Measurements from ENCODE around the gene PRPF18.

The PRPF18 gene

DNA sequence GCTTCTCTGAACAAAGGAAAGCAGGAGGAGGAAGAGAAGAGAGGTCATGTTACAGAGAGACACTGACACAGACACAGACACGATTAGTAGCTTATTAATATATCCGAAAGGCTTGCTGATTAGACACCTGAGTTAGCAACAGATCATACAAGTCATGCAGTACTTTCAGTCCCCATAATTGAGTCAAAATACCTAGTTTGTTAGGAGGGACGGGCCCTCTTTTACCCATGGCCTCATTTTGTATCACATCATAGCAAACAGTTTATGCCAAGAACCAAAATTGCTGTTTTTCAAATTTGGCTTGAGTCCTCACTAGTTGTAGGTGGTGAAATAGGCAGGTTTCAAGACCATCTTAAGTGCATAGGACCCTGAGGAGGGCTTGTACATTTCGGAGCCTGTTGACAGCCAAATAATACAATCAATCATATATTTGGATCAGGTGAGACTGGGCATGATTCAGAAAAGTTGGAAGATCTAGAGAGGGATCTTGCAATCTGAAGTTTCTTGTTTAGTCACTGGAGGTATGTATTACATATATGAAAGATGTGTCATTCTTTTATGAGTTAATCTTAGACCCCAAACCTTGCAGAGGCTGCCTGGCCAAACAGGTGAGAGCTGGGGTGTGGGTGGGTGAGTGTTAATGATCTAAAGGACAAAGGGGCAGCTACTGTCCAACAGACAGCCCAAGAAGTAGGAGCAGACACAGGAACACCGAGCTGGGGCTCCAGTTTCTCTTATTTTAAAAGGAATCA is 65.4 kb downstream of the PRPF18 start:
- peaks cover 0 to 13% (median 6%) of the 10 kb centered on the region in 5 donors for H3K4me1 ChIP-seq (ENCODE audit: control insufficient read depth in 5 of 5, insufficient read depth in 5 of 5, low read length in 5 of 5)
- H3K4me3 ChIP-seq (ENCODE audit: low read depth in 1 of 5, low read length in 5 of 5): no peak overlapping the region
- H3K27me3 ChIP-seq (ENCODE audit: control insufficient read depth in 5 of 5, insufficient read depth in 4 of 5, low read length in 5 of 5): no peaks in the 10 kb centered on the region
- H3K36me3 ChIP-seq (ENCODE audit: control insufficient read depth in 5 of 5, insufficient read depth in 5 of 5, low read length in 5 of 5): peaks cover 21 to 97% (median 94%) of the 10 kb centered on the region in 5 donors
- peak overlapping the region in 1 of 5 donors; percentile 8 for H3K9ac ChIP-seq (ENCODE audit: low read length in 5 of 5)
- H3K27ac ChIP-seq (ENCODE audit: low read depth, low read length): peak overlapping the region; percentile 53
- H3K9me3 ChIP-seq (ENCODE audit: control insufficient read depth in 5 of 5, low read length in 5 of 5): no peaks in the 10 kb centered on the region

DNA sequence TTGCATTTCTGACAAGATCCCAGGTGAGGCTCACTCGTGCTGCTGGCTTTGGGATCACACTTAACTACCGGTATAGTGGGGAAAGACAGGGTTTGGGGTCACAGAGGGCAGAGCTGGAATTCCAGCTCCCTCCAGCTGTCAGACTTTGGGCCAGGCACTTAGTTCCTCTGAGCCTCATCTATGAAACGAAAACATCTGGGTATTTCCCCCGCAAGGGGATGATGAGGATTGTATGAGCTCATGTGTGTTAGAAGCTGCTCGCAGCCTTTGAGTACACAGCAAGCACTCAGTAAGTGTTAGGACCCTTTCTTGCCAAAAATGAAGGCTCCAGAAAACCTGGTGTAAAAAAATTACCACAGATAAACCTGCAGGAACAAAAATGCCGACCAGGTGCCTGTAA is 66.1 kb downstream of the PRPF18 start:
- H3K4me3 ChIP-seq (ENCODE audit: low read depth in 1 of 5, low read length in 5 of 5): no peak overlapping the region
- H3K4me1 ChIP-seq (ENCODE audit: control insufficient read depth in 5 of 5, insufficient read depth in 5 of 5, low read length in 5 of 5): peaks cover 0 to 13% (median 6%) of the 10 kb centered on the region in 5 donors
- H3K27ac ChIP-seq (ENCODE audit: low read depth, low read length): peak overlapping the region; percentile 53
- H3K9ac ChIP-seq (ENCODE audit: low read length in 5 of 5): peak overlapping the region in 1 of 5 donors; percentile 8
- no peaks in the 10 kb centered on the region for H3K9me3 ChIP-seq (ENCODE audit: control insufficient read depth in 5 of 5, low read length in 5 of 5)
- H3K27me3 ChIP-seq (ENCODE audit: control insufficient read depth in 5 of 5, insufficient read depth in 4 of 5, low read length in 5 of 5): no peaks in the 10 kb centered on the region
- peaks cover 21 to 99% (median 92%) of the 10 kb centered on the region in 5 donors for H3K36me3 ChIP-seq (ENCODE audit: control insufficient read depth in 5 of 5, insufficient read depth in 5 of 5, low read length in 5 of 5)

DNA sequence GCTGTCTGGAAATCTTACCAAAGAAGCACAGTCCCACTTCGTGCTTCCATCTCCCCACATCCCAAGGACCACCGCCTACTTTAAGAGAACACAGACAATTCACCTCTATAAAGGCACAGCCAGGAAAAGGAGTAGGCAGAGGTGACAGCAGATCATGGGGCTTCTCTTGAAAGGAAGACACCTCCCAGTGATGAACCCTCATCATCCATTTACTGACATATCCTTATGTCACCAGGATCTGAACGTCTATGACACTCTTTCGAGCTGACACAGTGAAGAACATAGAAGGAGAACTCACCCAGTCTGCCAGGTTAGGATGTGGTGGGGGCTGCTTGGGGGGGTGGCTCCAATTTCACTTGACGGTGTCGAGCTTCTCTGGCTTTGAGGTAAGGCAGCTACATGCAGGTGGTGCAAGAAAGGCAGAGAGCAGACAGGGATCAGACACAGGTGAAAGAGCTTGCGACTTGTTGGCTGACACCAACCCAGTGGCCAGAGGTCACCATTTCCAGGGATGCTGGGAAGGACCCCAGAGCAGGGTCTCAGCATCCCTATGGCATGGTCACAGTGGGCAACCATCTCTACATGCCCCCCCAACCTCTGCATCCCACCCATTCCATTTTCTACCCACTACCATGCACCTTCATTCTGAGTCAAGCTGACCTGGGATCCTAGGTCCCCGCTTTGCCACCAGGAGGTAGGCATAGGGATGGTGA is 67.5 kb downstream of the PRPF18 start:
- Histone ChIP-seq H3K27me3 (ENCODE audit: control insufficient read depth in 5 of 5, insufficient read depth in 4 of 5, low read length in 5 of 5) (no peaks in the 10 kb centered on the region), H3K4me3 (ENCODE audit: low read depth in 1 of 5, low read length in 5 of 5) (no peak overlapping the region), H3K4me1 (ENCODE audit: control insufficient read depth in 5 of 5, insufficient read depth in 5 of 5, low read length in 5 of 5) (peaks cover 5 to 26% (median 18%) of the 10 kb centered on the region in 5 donors), H3K36me3 (ENCODE audit: control insufficient read depth in 5 of 5, insufficient read depth in 5 of 5, low read length in 5 of 5) (peaks cover 21 to 96% (median 84%) of the 10 kb centered on the region in 5 donors), H3K9me3 (ENCODE audit: control insufficient read depth in 5 of 5, low read length in 5 of 5) (no peaks in the 10 kb centered on the region), H3K9ac (ENCODE audit: low read length in 5 of 5) (no peak overlapping the region), H3K27ac (ENCODE audit: low read depth, low read length) (no peak overlapping the region)

DNA sequence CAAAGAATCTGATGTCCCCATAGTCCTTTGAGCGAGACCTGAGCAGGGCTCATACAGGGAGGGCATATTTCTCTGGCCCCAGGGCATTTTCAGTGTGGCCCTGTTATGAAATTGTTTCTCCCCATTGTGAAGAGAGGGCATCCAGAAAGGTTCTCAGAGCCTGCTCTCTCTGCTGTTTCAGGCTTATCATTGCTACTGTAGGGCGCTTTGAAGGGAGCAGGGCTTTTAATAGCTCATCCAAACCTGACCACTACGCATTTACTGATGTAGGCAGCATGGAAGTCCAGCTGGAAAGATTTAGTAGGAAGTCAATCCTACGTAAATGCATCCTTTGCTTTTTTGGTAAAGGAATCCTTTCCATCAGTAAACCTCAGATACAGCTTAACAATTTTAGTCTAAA is 68.1 kb downstream of the PRPF18 start:
- no peak overlapping the region for H3K9ac ChIP-seq (ENCODE audit: low read length in 5 of 5)
- H3K27me3 ChIP-seq (ENCODE audit: control insufficient read depth in 5 of 5, insufficient read depth in 4 of 5, low read length in 5 of 5): no peaks in the 10 kb centered on the region
- peaks cover 10 to 31% (median 24%) of the 10 kb centered on the region in 5 donors for H3K4me1 ChIP-seq (ENCODE audit: control insufficient read depth in 5 of 5, insufficient read depth in 5 of 5, low read length in 5 of 5)
- H3K9me3 ChIP-seq (ENCODE audit: control insufficient read depth in 5 of 5, low read length in 5 of 5): no peaks in the 10 kb centered on the region
- H3K36me3 ChIP-seq (ENCODE audit: control insufficient read depth in 5 of 5, insufficient read depth in 5 of 5, low read length in 5 of 5): peaks cover 21 to 93% (median 78%) of the 10 kb centered on the region in 5 donors
- no peak overlapping the region for H3K4me3 ChIP-seq (ENCODE audit: low read depth in 1 of 5, low read length in 5 of 5)
- no peak overlapping the region for H3K27ac ChIP-seq (ENCODE audit: low read depth, low read length)

DNA sequence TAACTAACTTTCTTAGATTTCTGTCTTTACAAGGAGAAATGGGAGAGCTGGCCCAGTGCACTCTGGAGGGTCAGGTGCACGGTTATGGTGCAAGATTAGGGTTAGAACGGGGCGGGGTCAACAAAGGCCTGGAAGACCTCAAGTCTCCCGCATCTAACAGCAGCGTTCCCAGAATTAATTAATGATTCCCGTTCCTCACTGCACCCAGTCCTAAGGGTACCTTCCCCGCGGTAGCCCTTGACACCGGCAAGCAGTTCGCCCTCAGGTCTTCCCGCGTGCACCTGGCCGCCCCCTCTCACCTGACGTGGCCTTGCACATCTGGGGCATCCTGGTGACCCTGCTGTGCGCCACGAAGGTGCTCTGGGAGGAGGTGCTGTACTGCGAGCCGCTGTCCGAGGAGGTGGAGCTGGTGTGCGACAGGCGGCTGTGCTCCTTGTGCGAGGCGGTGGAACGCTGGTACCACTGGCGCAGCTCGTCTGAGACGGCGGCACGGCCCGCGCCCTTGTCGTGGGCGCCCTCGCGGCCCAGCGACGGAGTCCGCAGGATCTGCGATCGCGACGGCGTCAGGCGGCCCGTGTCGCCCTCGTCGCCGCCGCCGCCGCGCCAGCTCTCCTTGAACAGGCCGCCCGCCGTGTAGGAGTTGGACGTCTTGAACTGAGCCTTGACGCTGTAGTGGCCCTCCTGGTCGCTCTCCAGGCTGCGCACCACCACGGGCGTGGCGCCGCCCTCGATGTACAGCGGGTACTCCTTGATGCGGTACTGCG is 69.8 kb downstream of the PRPF18 start:
- Histone ChIP-seq H3K4me3 (ENCODE audit: low read depth in 1 of 5, low read length in 5 of 5) (no peak overlapping the region), H3K27ac (ENCODE audit: low read depth, low read length) (no peak overlapping the region), H3K36me3 (ENCODE audit: control insufficient read depth in 5 of 5, insufficient read depth in 5 of 5, low read length in 5 of 5) (peaks cover 23 to 92% (median 76%) of the 10 kb centered on the region in 5 donors), H3K9me3 (ENCODE audit: control insufficient read depth in 5 of 5, low read length in 5 of 5) (no peaks in the 10 kb centered on the region), H3K27me3 (ENCODE audit: control insufficient read depth in 5 of 5, insufficient read depth in 4 of 5, low read length in 5 of 5) (no peaks in the 10 kb centered on the region), H3K9ac (ENCODE audit: low read length in 5 of 5) (no peak overlapping the region), H3K4me1 (ENCODE audit: control insufficient read depth in 5 of 5, insufficient read depth in 5 of 5, low read length in 5 of 5) (peaks cover 10 to 38% (median 27%) of the 10 kb centered on the region in 5 donors)

DNA sequence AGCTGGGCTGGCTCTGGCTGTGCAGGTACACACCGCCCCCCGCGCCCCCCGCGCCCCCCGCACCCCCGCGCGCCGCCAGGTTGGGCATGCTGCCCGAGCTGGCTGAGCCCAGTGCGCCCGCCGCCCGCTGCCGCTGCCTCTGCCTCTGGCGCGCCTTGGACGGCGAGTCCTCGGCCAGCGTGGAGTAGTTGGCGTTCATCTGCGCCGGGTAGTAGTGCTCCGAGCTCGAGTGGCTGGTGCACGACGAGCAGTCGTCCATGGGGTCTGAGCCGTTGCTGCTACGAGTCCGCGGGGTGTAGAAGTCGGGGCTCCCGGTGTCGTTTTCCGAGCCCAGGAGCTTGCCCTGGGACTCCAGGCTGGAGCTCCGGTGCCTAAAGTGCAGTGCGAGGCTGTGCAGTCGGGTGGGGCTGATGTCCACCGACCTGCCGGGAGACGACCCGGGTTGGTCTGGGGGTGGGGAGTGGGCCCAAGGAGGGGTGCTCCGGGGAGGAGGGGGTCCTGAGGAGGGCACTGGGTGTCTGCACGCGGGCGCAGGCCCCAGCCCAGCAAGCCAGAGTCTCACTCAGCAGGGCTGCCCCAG is 70.4 kb downstream of the PRPF18 start:
- Histone ChIP-seq H3K27me3 (ENCODE audit: control insufficient read depth in 5 of 5, insufficient read depth in 4 of 5, low read length in 5 of 5) (no peaks in the 10 kb centered on the region), H3K9me3 (ENCODE audit: control insufficient read depth in 5 of 5, low read length in 5 of 5) (no peaks in the 10 kb centered on the region), H3K27ac (ENCODE audit: low read depth, low read length) (no peak overlapping the region), H3K9ac (ENCODE audit: low read length in 5 of 5) (no peak overlapping the region), H3K4me3 (ENCODE audit: low read depth in 1 of 5, low read length in 5 of 5) (no peak overlapping the region), H3K4me1 (ENCODE audit: control insufficient read depth in 5 of 5, insufficient read depth in 5 of 5, low read length in 5 of 5) (peaks cover 10 to 34% (median 23%) of the 10 kb centered on the region in 5 donors), H3K36me3 (ENCODE audit: control insufficient read depth in 5 of 5, insufficient read depth in 5 of 5, low read length in 5 of 5) (peaks cover 18 to 92% (median 76%) of the 10 kb centered on the region in 5 donors)

DNA sequence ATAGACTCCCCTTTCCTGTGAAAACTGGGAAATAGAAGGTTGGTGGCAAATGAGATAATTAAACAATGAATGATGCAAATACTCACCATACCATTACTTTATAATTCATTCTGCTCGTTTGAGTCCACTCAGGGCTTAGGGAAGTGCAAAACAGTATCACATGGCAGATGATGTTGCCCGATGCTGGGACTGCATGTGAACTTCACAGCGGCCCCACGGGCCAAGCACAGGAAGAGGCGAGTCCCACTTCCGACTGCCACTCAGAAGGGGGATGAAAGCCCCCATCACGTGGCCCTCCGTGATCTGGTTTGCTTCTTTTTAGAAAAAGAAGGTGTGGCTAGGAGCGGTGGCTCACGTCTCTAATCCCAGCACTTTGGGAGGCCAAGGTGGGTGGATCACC is 71.5 kb downstream of the PRPF18 start:
- peaks cover 25 to 92% (median 77%) of the 10 kb centered on the region in 5 donors for H3K36me3 ChIP-seq (ENCODE audit: control insufficient read depth in 5 of 5, insufficient read depth in 5 of 5, low read length in 5 of 5)
- H3K4me1 ChIP-seq (ENCODE audit: control insufficient read depth in 5 of 5, insufficient read depth in 5 of 5, low read length in 5 of 5): peaks cover 10 to 25% (median 20%) of the 10 kb centered on the region in 5 donors
- no peak overlapping the region for H3K9ac ChIP-seq (ENCODE audit: low read length in 5 of 5)
- no peak overlapping the region for H3K4me3 ChIP-seq (ENCODE audit: low read depth in 1 of 5, low read length in 5 of 5)
- no peaks in the 10 kb centered on the region for H3K9me3 ChIP-seq (ENCODE audit: control insufficient read depth in 5 of 5, low read length in 5 of 5)
- no peaks in the 10 kb centered on the region for H3K27me3 ChIP-seq (ENCODE audit: control insufficient read depth in 5 of 5, insufficient read depth in 4 of 5, low read length in 5 of 5)
- no peak overlapping the region for H3K27ac ChIP-seq (ENCODE audit: low read depth, low read length)

DNA sequence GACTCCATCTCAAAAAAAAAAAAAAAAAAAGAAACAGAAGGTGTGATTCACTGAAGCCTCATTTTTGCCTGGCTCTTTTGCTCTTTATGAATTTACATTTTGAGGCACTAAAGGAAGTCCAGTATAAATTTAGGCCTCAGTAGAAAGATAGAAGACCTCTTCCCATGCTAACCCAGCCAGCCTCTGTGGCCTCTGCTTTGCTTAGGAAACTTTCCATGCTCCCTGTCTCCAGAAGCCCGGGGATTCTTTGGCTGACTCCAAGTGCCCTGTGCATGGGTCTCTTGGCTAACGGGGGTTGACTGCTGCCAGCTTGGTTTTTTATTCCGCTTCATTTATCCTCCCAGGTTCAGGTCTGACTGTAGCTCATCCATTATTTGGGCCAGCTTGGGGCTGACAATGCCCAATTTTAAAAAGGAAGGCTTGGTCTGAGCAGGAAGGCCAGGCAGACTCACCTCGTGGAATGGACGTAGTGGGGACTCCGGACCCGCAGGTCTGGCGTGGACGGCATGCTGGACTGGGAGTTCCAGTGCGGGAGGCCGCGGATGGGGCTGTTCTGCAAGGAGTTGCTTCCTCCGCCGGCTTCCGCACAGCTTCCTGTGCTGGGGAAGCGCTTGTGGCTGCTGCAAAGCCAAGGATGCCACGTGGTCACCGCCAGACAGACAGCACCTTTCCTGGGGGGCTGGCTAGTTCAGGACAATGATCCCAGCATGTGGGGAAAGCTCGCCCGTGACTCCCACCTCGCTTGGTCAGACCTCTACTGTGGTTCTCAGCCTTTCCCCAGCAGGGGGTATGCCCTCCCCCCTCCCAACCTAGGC is 72.3 kb downstream of the PRPF18 start:
- Histone ChIP-seq H3K4me3 (ENCODE audit: low read depth in 1 of 5, low read length in 5 of 5) (peak overlapping the region in 1 of 5 donors; percentile 12), H3K9me3 (ENCODE audit: control insufficient read depth in 5 of 5, low read length in 5 of 5) (no peaks in the 10 kb centered on the region), H3K27me3 (ENCODE audit: control insufficient read depth in 5 of 5, insufficient read depth in 4 of 5, low read length in 5 of 5) (no peaks in the 10 kb centered on the region), H3K27ac (ENCODE audit: low read depth, low read length) (peak overlapping the region; percentile 92), H3K9ac (ENCODE audit: low read length in 5 of 5) (peak overlapping the region in 2 of 5 donors; percentile 14 to 24), H3K4me1 (ENCODE audit: control insufficient read depth in 5 of 5, insufficient read depth in 5 of 5, low read length in 5 of 5) (peaks cover 10 to 25% (median 20%) of the 10 kb centered on the region in 5 donors), H3K36me3 (ENCODE audit: control insufficient read depth in 5 of 5, insufficient read depth in 5 of 5, low read length in 5 of 5) (peaks cover 24 to 92% (median 77%) of the 10 kb centered on the region in 5 donors)

All from subcutaneous abdominal adipose tissue (tissue), 5 donors.